OCI-LY3 (cell line): ENCODE data around the gene KCNN3.

ENCODE experiments used
- H2AFZ ChIP-seq: fragments of 200-600, 300-600 bp; shearing (Covaris generic); 2 replicates; pipeline ENCODE4 v1.6.0; 2014; ENCODE audit warnings: antibody characterized with exemption, low read depth, low read length
- H3K27ac ChIP-seq: fragments of 200-600, 300-600 bp; sonication (generic); 2 replicates; pipeline ENCODE4 v1.5.1; 2014; ENCODE audit warnings: mild to moderate bottlenecking, low read length, moderate library complexity, mixed read lengths
- H3K27me3 ChIP-seq: fragments of 200-600, 300-600 bp; sonication (generic); 2 replicates; pipeline ENCODE4 v1.6.1; 2014; ENCODE audit warnings: low read depth, low read length, mixed read lengths
- H3K36me3 ChIP-seq: fragments of 200-600, 300-600 bp; sonication (generic); replicated peaks from 2 replicates; pipeline ENCODE3; 2014; ENCODE audit warnings: low read depth, low read length, mixed read lengths
- H3K4me1 ChIP-seq: fragments of 300-600, 200-600 bp; sonication (generic); 2 replicates; pipeline ENCODE4 v1.6.1; 2014; ENCODE audit warnings: low read length, mixed read lengths
- H3K4me2 ChIP-seq: fragments of 200-600, 300-600 bp; sonication (generic); 2 replicates; pipeline ENCODE4 v1.6.1; 2014; ENCODE audit warnings: low read length, mixed read lengths
- H3K4me3 ChIP-seq: fragments of 300-600, 200-600 bp; sonication (generic); 2 replicates; pipeline ENCODE4 v1.5.1; 2014; ENCODE audit warnings: antibody characterized with exemption, mild to moderate bottlenecking, low read length, moderate library complexity
- H3K79me2 ChIP-seq: fragments of 300-600, 200-600 bp; shearing (Covaris generic); 2 replicates; pipeline ENCODE4 v1.6.1; 2014; ENCODE audit warnings: mild to moderate bottlenecking, low read length, mixed read lengths
- H3K9ac ChIP-seq: fragments of 300-600, 200-600 bp; shearing (Covaris generic); 2 replicates; pipeline ENCODE4 v1.6.0; 2014; ENCODE audit warnings: mild to moderate bottlenecking, low read length, moderate library complexity
- H3K9me3 ChIP-seq: fragments of 200-600, 300-600 bp; shearing (Covaris generic); 2 replicates; pipeline ENCODE4 v1.6.1; 2014; ENCODE audit warnings: low read length, mixed read lengths; ENCODE audit not compliant: insufficient read depth
- H4K20me1 ChIP-seq: fragments of 200-600, 300-600 bp; sonication (generic); 2 replicates; pipeline ENCODE4 v1.6.1; 2016; ENCODE audit warnings: low read length, mixed read lengths; ENCODE audit not compliant: insufficient read depth
- CTCF ChIP-seq: fragments of 200-600, 300-600 bp; sonication (generic); IDR thresholded peaks from 2 replicates; pipeline ENCODE4 v1.5.1; 2014; ENCODE audit warnings: antibody characterized with exemption, low read length, low read depth
- EZH2phosphoT487 ChIP-seq: fragments of 200-600 bp; shearing (Covaris generic); IDR thresholded peaks from 2 replicates; pipeline ENCODE4 v1.6.1; 2018; ENCODE audit warnings: antibody characterized with exemption, mixed run types, low read depth

Gene KCNN3

DNA sequence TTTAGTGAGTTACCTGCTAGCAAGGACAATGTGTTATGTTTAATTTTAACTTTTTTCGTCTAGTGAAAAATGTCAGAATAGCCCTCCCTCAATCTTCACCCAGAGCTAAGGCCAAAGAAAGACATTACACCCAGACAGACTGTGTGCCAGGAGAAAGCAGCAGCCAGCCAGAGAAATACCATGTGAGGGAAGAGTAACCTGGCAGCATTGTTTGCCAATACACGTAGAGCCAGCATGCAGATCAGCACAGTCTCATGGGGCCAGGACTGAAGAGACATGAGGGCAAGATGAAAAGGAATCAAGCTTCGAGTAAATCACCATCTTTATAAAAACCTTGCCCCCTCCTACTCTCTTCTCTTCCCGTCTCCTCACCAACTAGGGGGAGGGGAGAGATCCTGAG, 173.6 kb downstream of the KCNN3 start:
- Histone ChIP-seq H3K4me1 (peaks cover 16% of the 10 kb centered on the region), H3K9me3 (no peaks in the 10 kb centered on the region), H2AFZ (no peak overlapping the region), H3K36me3 (no peaks in the 10 kb centered on the region), H4K20me1 (no peaks in the 10 kb centered on the region), H3K4me2 (no peak overlapping the region), H3K79me2 (no peaks in the 10 kb centered on the region), H3K27ac (no peak overlapping the region), H3K27me3 (peaks cover 16% of the 10 kb centered on the region), H3K9ac (no peak overlapping the region), H3K4me3 (no peak overlapping the region)
- TF ChIP-seq CTCF (no peak), EZH2phosphoT487 (no peak)

- Histone ChIP-seq H3K27ac (no peak overlapping the region), H3K4me2 (no peak overlapping the region), H3K79me2 (no peaks in the 10 kb centered on the region), H4K20me1 (no peaks in the 10 kb centered on the region), H3K4me1 (peaks cover 12% of the 10 kb centered on the region), H3K9ac (no peak overlapping the region), H2AFZ (no peak overlapping the region), H3K27me3 (peaks cover 16% of the 10 kb centered on the region), H3K4me3 (no peak overlapping the region), H3K9me3 (no peaks in the 10 kb centered on the region), H3K36me3 (no peaks in the 10 kb centered on the region)
- TF ChIP-seq CTCF, result no peak
- no peak for TF ChIP-seq EZH2phosphoT487
Observed at GRCh38 chr1:154695985-154696384, 174.1 kb downstream of the KCNN3 start.

GRCh38 chr1:154694995-154695394, 175.1 kb downstream of the KCNN3 start:
- Histone ChIP-seq H2AFZ (no peak overlapping the region), H3K27ac (no peak overlapping the region), H3K9me3 (no peaks in the 10 kb centered on the region), H3K79me2 (no peaks in the 10 kb centered on the region), H3K36me3 (no peaks in the 10 kb centered on the region), H3K9ac (no peak overlapping the region), H4K20me1 (no peaks in the 10 kb centered on the region), H3K4me3 (no peak overlapping the region), H3K27me3 (peaks cover 16% of the 10 kb centered on the region), H3K4me1 (peaks cover 10% of the 10 kb centered on the region), H3K4me2 (peak overlapping the region; percentile 1; the same call in 1 of the 2 replicates)
- no peak for TF ChIP-seq CTCF
- no peak for TF ChIP-seq EZH2phosphoT487

GRCh38 chr1:154689083-154689482, 181.0 kb downstream of the KCNN3 start:
- Histone ChIP-seq H2AFZ (no peak overlapping the region), H3K4me1 (no peaks in the 10 kb centered on the region), H4K20me1 (no peaks in the 10 kb centered on the region), H3K79me2 (no peaks in the 10 kb centered on the region), H3K36me3 (no peaks in the 10 kb centered on the region), H3K9me3 (no peaks in the 10 kb centered on the region), H3K4me3 (no peak overlapping the region), H3K27me3 (peaks cover 26% of the 10 kb centered on the region), H3K4me2 (no peak overlapping the region), H3K9ac (no peak overlapping the region), H3K27ac (no peak overlapping the region)
- TF ChIP-seq CTCF (no peak), EZH2phosphoT487 (no peak)
